B cell (primary cell): ENCODE data around the gene GDF7.

Source experiments
- CTCF ChIP-seq: fragments of 200-600 bp; IDR thresholded peaks from one replicate; pipeline ENCODE4 v1.8.0; 2022; ENCODE audit warnings: antibody characterized with exemption, mild to moderate bottlenecking
- EZH2 ChIP-seq: IDR thresholded peaks from 2 replicates; pipeline ENCODE4 v1.6.1; 2012; ENCODE audit warnings: borderline replicate concordance, low read depth, mild to moderate bottlenecking, moderate library complexity, low read length; ENCODE audit not compliant: insufficient read depth, poor library complexity, severe bottlenecking

- TF ChIP-seq CTCF: no peak
- no peak for TF ChIP-seq EZH2
These were observed 45.3 kb upstream of the GDF7 start for GRCh38 chr2:20621366-20622295.
